HepG2 (cell line): ENCODE results near the gene TRMT112. TPM values are rescaled to one million over a fixed set of nuclear protein-coding genes. Genes with fewer than 3 reads are reported as not detected.

Experiments
- BCL6 ChIP-seq: IDR thresholded peaks from 2 replicates; pipeline ENCODE4 v1.6.1; 2016; ENCODE audit warnings: missing genetic modification reagents, missing compliant biosample characterization
- ELF1 ChIP-seq: sonication (generic); formaldehyde crosslinking; IDR thresholded peaks from 2 replicates; pipeline ENCODE4 v1.4.0; 2020; ENCODE audit warnings: missing genetic modification reagents
- ELF4 ChIP-seq: sonication (generic); formaldehyde crosslinking; IDR thresholded peaks from 2 replicates; pipeline ENCODE4 v1.5.0; 2020; ENCODE audit warnings: missing genetic modification reagents, mild to moderate bottlenecking, moderate library complexity, borderline replicate concordance
- HDAC2 ChIP-seq: sonication (generic); formaldehyde crosslinking; IDR thresholded peaks from 2 replicates; pipeline ENCODE4 v1.4.0; 2020; ENCODE audit warnings: missing genetic modification reagents
- HNRNPK ChIP-seq: fragments of 200-400 bp; formaldehyde crosslinking; IDR thresholded peaks from 2 replicates; pipeline ENCODE4 v1.6.1; 2018; ENCODE audit warnings: low read length, low read depth, moderate library complexity, mild to moderate bottlenecking; ENCODE audit not compliant: poor library complexity, severe bottlenecking
- HOXD1 ChIP-seq: sonication (generic); formaldehyde crosslinking; IDR thresholded peaks from 2 replicates; pipeline ENCODE4 v1.5.0; 2020; ENCODE audit warnings: missing genetic modification reagents
- JUNB ChIP-seq: sonication (generic); formaldehyde crosslinking; IDR thresholded peaks from 2 replicates; pipeline ENCODE4 v1.8.0; 2022; ENCODE audit warnings: missing genetic modification reagents, mild to moderate bottlenecking, borderline replicate concordance
- MED8 ChIP-seq: sonication (generic); formaldehyde crosslinking; IDR thresholded peaks from 2 replicates; pipeline ENCODE4 v1.8.1; 2023; ENCODE audit warnings: mild to moderate bottlenecking, missing genetic modification reagents; ENCODE audit not compliant: insufficient replicate concordance
- NBN ChIP-seq: fragments of 450-650 bp; conservative IDR thresholded peaks from 2 replicates; pipeline ENCODE4 v1.6.1; 2017
- NCOA1 ChIP-seq: sonication (generic); formaldehyde crosslinking; IDR thresholded peaks from 2 replicates; pipeline ENCODE4 v1.9.0; 2021; ENCODE audit warnings: missing genetic modification reagents
- NFATC3 ChIP-seq: sonication (generic); formaldehyde crosslinking; IDR thresholded peaks from 2 replicates; pipeline ENCODE4 v1.5.1; 2020; ENCODE audit warnings: mild to moderate bottlenecking, missing genetic modification reagents
- PHF5A ChIP-seq: IDR thresholded peaks from one replicate; pipeline ENCODE4 v1.6.1; 2018; ENCODE audit warnings: low read depth, missing genetic modification reagents; ENCODE audit not compliant: unreplicated experiment
- RORA ChIP-seq: sonication (generic); formaldehyde crosslinking; IDR thresholded peaks from 2 replicates; pipeline ENCODE4 v1.5.0; 2020; ENCODE audit warnings: mild to moderate bottlenecking, missing genetic modification reagents, moderate library complexity
- RXRA ChIP-seq: sonication (generic); formaldehyde crosslinking; IDR thresholded peaks from 2 replicates; pipeline ENCODE4 v1.5.1; 2020; ENCODE audit warnings: missing genetic modification reagents
- SIN3A ChIP-seq: IDR thresholded peaks from 2 replicates; pipeline ENCODE4 v1.6.1; 2011; ENCODE audit warnings: low read depth, mild to moderate bottlenecking, control low read depth, low read length, borderline replicate concordance
- SRSF9 ChIP-seq: fragments of 200-400 bp; formaldehyde crosslinking; IDR thresholded peaks from 2 replicates; pipeline ENCODE4 v1.6.1; 2018; ENCODE audit warnings: borderline replicate concordance, mild to moderate bottlenecking, low read depth, low read length; ENCODE audit not compliant: insufficient read depth, poor library complexity, severe bottlenecking
- TMF1 ChIP-seq: sonication (generic); formaldehyde crosslinking; IDR thresholded peaks from 2 replicates; pipeline ENCODE4 v1.8.1; 2022; ENCODE audit warnings: low read depth, missing genetic modification reagents
- XRCC5 ChIP-seq: fragments of 200-400 bp; formaldehyde crosslinking; optimal IDR thresholded peaks from 2 replicates; pipeline ENCODE3; 2017; ENCODE audit warnings: mild to moderate bottlenecking, low read length
- YEATS4 ChIP-seq: sonication (generic); formaldehyde crosslinking; IDR thresholded peaks from 2 replicates; pipeline ENCODE4 v1.4.0; 2020; ENCODE audit warnings: missing genetic modification reagents, borderline replicate concordance
- ZMYM4 ChIP-seq: sonication (generic); formaldehyde crosslinking; IDR thresholded peaks from 2 replicates; pipeline ENCODE4 v1.8.1; 2023; ENCODE audit warnings: mild to moderate bottlenecking, missing genetic modification reagents
- ZNF136 ChIP-seq: sonication (generic); formaldehyde crosslinking; IDR thresholded peaks from 2 replicates; pipeline ENCODE4 v1.8.1; 2022; ENCODE audit warnings: low read depth, mild to moderate bottlenecking, moderate library complexity, missing genetic modification reagents
- ZNF17 ChIP-seq: sonication (generic); formaldehyde crosslinking; IDR thresholded peaks from 2 replicates; pipeline ENCODE4 v1.5.0; 2020; ENCODE audit warnings: mild to moderate bottlenecking, missing genetic modification reagents
- ZNF549 ChIP-seq: sonication (generic); formaldehyde crosslinking; IDR thresholded peaks from 2 replicates; pipeline ENCODE4 v1.5.0; 2020; ENCODE audit warnings: missing genetic modification reagents
- ZNF589 ChIP-seq: sonication (generic); formaldehyde crosslinking; conservative IDR thresholded peaks from 2 replicates; pipeline ENCODE4 v1.8.0; 2022; ENCODE audit warnings: mild to moderate bottlenecking, moderate library complexity, missing genetic modification reagents
- ZNF660 ChIP-seq: sonication (generic); formaldehyde crosslinking; IDR thresholded peaks from 2 replicates; pipeline ENCODE4 v1.5.1; 2020; ENCODE audit warnings: mild to moderate bottlenecking, low read depth, missing genetic modification reagents, borderline replicate concordance
- ZNF724P ChIP-seq: sonication (generic); formaldehyde crosslinking; IDR thresholded peaks from 2 replicates; pipeline ENCODE4 v1.8.0; 2022; ENCODE audit warnings: missing genetic modification reagents, borderline replicate concordance
- ZNF841 ChIP-seq: sonication (generic); formaldehyde crosslinking; IDR thresholded peaks from 2 replicates; pipeline ENCODE4 v1.8.1; 2023; ENCODE audit warnings: missing genetic modification reagents, borderline replicate concordance
- ZSCAN31 ChIP-seq: sonication (generic); formaldehyde crosslinking; IDR thresholded peaks from 2 replicates; pipeline ENCODE4 v1.5.0; 2020; ENCODE audit warnings: low read depth, mild to moderate bottlenecking, missing genetic modification reagents
- polyA plus RNA-seq, 8 experiments: library from polyadenylated mRNA; depleted of rRNA in 3 of 8; stranded (reverse) in 7 of 8; unstranded in 1 of 8; fragments of >200 nt; fragmentation: Illumina TruSeq in 4 of 8; extraction: Trizol in 4 of 8; gene quantifications; 2 replicates each; pipeline versions ENCODE4 v1.2.1 to v1.2.3, GENCODE V29; 2011 to 2016; ENCODE audit warnings: low read depth in 4 of 8, missing spikeins in 1 of 8, mixed read lengths in 1 of 8; ENCODE audit not compliant: insufficient read depth in 1 of 8
- total RNA-seq, 5 experiments: library from RNA; depleted of rRNA; stranded (reverse); fragments of >200 nt; fragmentation: Illumina TruSeq; extraction: Trizol; gene quantifications; 2 replicates each; pipeline ENCODE4 v1.2.3, GENCODE V29; 2016; ENCODE audit warnings: low read depth in 1 of 5
- TF ChIP-seq, protein P1 (sequence below): IDR thresholded peaks from 2 replicates; pipeline ENCODE4 v1.6.1; 2012; ENCODE audit warnings: inconsistent platforms
- TF ChIP-seq, protein P2 (sequence below): IDR thresholded peaks from 2 replicates; pipeline ENCODE4 v1.6.1; 2012; ENCODE audit warnings: low read depth, low read length, improper control_type of control experiment

The TRMT112 gene
- total and polyA plus RNA-seq, 2 of the 13 experiments (the other 11 are each of a cell fraction or from before 2014, with no cell fraction given) = 186 to 409 TPM

DNA sequence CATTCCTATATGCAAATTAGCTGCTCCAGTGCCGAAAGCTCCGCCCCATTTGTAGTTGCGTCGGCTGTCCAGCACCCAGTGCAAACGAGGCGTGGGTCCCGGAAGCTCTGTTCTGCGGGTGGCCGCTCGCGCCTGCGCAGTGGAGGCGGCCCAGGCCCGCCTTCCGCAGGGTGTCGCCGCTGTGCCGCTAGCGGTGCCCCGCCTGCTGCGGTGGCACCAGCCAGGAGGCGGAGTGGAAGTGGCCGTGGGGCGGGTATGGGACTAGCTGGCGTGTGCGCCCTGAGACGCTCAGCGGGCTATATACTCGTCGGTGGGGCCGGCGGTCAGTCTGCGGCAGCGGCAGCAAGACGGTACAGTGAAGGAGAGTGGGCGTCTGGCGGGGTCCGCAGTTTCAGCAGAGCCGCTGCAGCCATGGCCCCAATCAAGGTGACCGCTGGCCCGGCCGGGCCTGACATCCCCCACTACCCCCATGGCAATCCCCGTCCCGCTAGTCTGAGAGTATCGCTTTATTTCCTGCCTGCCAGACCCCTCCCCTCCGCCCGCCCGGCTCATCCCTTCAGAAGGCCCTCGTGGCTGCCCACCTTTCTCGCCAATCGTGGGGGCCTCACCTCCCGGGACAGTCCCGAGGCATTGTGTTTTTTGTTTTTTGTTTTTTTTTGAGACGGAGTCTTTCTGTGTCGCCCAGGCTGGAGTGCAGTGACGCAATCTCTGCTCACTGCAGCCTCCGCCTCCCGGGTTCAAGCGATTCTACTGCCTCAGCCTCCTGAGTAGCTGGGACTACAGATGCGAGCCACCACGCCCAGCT, 804 bp upstream of the TRMT112 start, which contains the start of gene PRDX5 (continued):
- TF ChIP-seq YEATS4 (CRISPR knock-in tag) (peak; percentile 20), MED8 (no peak), BCL6 (CRISPR knock-in tag) (no peak), HNRNPK (peak; percentile 71), HDAC2 (no peak), ZNF549 (CRISPR knock-in tag) (no peak), ZSCAN31 (peak; percentile 75; the same call in 1 of the 2 replicates), SIN3A (peak; percentile 89; the same call in 1 of the 2 replicates), ZNF841 (CRISPR knock-in tag) (no peak), ELF1 (CRISPR knock-in tag) (no peak; the same call in 1 of the 2 replicates), SRSF9 (no peak), ZNF660 (peak; percentile 63; the same call in 1 of the 2 replicates), NCOA1 (CRISPR knock-in tag) (peak; percentile 28; the same call in 1 of the 2 replicates), PHF5A (CRISPR knock-in tag) (no peak), XRCC5 (peak; percentile 26), JUNB (CRISPR knock-in tag) (no peak), TMF1 (CRISPR knock-in tag) (no peak), ZMYM4 (CRISPR knock-in tag) (peak; percentile 6; the same call in 1 of the 2 replicates), RXRA (CRISPR knock-in tag) (peak; percentile 36; the same call in 1 of the 2 replicates), ZNF724P (CRISPR knock-in tag) (peak; percentile 51; the same call in 1 of the 2 replicates), ZNF17 (CRISPR knock-in tag) (no peak), ELF4 (peak; percentile 92; the same call in 1 of the 2 replicates), NFATC3 (CRISPR knock-in tag) (0 out of 2 replicates have a peak, but pooled peaks have one; percentile 44), ZNF589 (CRISPR knock-in tag) (0 out of 2 replicates have a peak, but pooled peaks have one; percentile 53), RORA (CRISPR knock-in tag) (no peak), ZNF136 (CRISPR knock-in tag) (0 out of 2 replicates have a peak, but pooled peaks have one; percentile 34), NBN (no peak), HOXD1 (CRISPR knock-in tag) (peak; percentile 67; the same call in 1 of the 2 replicates)
- TF ChIP-seq, protein P1, sequence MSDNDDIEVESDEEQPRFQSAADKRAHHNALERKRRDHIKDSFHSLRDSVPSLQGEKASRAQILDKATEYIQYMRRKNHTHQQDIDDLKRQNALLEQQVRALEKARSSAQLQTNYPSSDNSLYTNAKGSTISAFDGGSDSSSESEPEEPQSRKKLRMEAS = peak; percentile 28
- TF ChIP-seq, protein P2, sequence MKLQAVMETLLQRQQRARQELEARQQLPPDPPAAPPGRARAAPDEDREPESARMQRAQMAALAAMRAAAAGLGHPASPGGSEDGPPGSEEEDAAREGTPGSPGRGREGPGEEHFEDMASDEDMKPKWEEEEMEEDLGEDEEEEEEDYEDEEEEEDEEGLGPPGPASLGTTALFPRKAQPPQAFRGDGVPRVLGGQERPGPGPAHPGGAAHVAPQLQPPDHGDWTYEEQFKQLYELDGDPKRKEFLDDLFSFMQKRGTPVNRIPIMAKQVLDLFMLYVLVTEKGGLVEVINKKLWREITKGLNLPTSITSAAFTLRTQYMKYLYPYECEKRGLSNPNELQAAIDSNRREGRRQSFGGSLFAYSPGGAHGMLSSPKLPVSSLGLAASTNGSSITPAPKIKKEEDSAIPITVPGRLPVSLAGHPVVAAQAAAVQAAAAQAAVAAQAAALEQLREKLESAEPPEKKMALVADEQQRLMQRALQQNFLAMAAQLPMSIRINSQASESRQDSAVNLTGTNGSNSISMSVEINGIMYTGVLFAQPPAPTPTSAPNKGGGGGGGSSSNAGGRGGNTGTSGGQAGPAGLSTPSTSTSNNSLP = no peak; the same call in 1 of the 2 replicates
